CD4-positive, alpha-beta T cell treated with Interleukin-4 for 4 hours (primary cell): ENCODE data around the gene EIF4EBP3.
"Not testable (repeated sequence)": the region's sequence is repeated elsewhere in the genome, so short reads cannot be mapped to it uniquely, and the experiment has no call there.

Experiments
- DNase-seq: peaks from one replicate; pipeline ENCODE4 v3.0.0-alpha.2; 2020

The EIF4EBP3 gene

DNA sequence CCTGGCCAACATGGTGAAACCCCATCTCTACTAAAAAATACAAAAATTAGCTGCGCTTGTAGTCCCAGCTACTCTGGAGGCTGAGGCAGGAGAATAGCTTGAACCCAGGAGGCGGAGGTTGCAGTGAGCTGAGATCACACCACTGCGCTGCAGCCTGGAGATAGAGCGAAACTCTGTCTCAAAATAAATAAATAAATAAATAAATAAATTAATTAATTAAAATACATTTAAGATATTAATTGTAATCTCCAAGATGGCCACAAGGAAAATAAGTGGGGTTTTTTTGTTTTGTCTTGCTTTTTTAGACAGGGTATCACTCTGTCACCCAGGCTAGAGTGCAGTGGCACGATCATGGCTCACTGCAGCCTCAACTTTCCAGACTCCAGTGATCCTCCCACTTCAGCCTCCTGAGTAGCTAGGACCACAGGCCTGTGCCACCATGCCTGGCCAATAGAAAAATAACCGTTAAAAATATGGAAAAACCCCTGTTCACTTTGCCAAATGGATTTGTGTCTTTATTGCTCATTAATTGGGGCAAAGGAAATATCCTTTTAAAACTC is 31.8 kb downstream of the EIF4EBP3 start:
- not testable (repeated sequence) for DNase-seq

DNA sequence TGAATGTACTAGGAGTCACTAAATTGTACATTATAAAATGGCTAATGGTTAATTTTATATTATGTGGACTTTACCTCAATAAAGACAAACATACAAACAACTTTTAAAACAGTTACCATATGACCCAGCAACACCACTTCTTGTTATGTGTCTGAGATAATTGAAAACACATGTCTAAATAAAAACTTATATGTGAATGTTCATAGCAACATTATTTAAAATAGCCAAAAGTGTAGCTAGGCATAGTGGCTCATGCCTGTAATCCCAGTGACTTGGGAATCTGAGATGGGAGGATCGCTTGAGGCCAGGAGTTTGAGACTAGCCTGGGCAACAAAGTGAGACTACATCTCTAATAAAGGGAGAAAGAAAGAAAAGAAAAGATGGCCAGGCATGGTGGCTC is 40.0 kb downstream of the EIF4EBP3 start:
- DNase-seq: no peak

DNA sequence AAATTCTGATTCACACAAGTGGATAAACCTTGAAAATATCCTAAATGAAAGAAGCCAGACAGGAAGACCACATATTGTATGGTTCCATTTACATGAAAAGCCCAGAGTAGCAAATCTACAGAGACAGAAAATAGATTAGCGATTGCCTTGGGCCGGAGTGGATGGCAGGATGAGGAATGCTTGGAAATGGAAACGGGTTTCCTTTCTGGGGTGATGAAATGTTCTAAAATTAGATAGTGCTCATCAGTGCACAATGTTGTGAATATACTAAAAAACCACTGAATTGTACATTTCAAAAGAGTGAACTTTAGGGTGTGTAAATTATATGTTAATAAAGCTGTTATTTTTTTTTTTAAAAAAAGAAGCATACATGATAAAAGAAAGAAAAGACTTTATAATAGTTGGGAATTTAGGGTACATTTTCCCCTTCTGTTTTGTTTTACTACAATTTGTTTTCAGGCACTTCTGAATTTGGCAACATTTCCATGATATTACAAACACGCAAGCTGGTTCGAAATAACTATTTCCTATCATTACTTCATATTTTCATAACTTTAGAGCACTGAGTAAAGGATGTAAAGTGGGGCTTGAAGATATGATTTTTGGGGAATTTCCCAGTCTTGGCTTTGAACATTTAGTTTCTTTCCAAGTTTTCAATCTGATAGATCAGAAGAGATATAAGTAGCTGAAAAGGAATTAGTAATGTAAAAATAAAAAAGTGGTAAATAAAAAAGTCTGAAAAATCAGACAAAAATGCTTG is 41.0 kb downstream of the EIF4EBP3 start:
- no peak for DNase-seq

DNA sequence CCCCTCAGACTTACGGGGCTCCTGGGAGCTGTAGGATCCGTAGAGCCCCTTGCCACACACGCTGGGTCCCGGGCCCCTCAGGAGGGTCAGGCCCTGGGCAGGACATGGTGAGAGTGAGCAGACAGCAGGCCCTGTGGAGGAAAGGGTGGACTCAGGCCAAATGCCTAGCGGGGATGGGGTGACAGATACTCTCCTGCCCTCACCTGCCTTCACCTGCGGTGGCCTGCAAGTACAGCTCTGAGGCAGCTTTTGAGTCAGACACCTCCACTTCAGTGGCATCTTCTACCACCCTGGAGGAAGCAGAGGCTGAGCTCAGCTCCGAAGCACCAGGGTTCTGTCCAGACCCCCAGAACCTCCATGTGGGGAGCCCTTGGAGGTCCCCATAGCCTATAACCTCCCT is 43.4 kb downstream of the EIF4EBP3 start:
- DNase-seq: no peak

GRCh38 chr5:140591747-140592372 is 44.4 kb downstream of the EIF4EBP3 start:
- DNase-seq: no peak

DNA sequence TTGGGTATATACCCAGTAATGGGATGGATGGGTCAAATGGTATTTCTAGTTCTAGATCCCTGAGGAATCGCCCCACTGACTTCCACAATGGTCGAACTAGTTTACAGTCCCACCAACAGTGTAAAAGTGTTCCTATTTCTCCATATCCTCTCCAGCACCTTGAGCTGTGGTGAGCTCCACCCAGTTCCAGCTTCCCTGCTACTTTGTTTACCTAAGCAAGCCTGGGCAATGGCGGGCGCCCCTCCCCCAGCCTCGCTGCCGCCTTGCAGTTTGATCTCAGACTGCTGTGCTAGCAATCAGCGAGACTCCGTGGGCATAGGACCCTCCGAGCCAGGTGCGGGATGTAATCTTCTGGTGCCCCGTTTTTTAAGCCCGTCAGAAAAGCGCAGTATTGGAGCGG is 45.6 kb downstream of the EIF4EBP3 start:
- not testable (repeated sequence) for DNase-seq

DNA sequence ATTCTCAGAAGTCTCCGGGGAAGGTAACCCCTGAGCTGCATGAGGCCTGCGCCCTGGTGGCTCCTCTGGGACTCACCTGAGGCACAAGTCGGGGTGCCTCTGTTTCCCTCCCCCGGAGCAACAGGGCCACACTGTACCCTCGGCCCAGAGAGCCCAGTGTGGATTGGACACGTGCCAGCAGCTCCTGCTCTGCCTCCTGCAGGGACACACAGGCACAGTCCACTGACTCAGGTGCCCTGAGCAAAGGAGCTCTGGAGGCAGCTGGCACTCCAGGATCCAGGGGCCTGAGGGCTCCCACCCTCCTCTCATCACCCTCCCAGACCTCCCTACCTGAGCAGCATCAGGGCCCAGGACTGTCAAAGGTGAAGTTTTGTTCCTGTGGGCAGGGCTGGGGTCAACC is 46.7 kb downstream of the EIF4EBP3 start:
- no peak for DNase-seq

- DNase-seq: no peak
These were observed 48.3 kb downstream of the EIF4EBP3 start for GRCh38 chr5:140595538-140596300.

DNA sequence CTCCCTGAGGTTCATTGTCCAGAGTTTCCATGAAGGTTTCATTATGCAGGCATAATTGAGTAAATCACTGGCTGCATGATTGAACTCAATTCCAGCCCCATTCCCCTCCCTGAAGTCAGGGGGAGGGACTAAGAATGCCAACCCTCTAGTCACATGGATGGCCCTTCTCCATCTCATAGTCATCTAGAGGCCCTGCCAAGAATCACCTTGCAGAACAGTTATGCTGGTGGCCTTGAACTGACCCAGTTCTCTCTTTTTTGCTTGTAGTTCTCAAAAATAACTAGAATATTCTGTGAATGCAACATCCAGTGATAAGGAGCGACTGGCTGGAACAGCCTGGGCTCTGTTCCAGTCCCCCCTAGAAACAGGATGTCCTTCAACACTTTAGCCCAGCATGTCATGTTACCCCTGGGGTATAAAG is 48.9 kb downstream of the EIF4EBP3 start:
- DNase-seq: no peak

GRCh38 chr5:140598836-140599235 is 51.4 kb downstream of the EIF4EBP3 start:
- DNase-seq: no peak
